Calu3 (cell line): ENCODE measurements around the gene KIF1C. TPM values are rescaled to one million over a fixed set of nuclear protein-coding genes. Genes with fewer than 3 reads are reported as not detected.

Experiments
- BruUV-seq: library from RNA; stranded (reverse); fragments of 400-500 nt; replicated peaks from 2 replicates; lab custom pipeline; 2021; lab: Mats Ljungman, UMichigan
- CTCF ChIA-PET: fragments of 300-600 bp; sonication (Branson Sonifier 250); formaldehyde crosslinking; loops from one replicate; lab custom pipeline; 2022; ENCODE audit warnings: antibody characterized with exemption; lab: Charles Lee
- DNase-seq: peaks from one replicate; pipeline ENCODE4 v3.0.0; 2022
- H3K27ac Mint-ChIP-seq: one replicate; pipeline ENCODE4 v1.8.0; 2022; ENCODE audit warnings: mixed read lengths; ENCODE audit not compliant: unreplicated experiment
- H3K27me3 Mint-ChIP-seq: one replicate; pipeline ENCODE4 v1.8.0; 2022; ENCODE audit warnings: mixed read lengths; ENCODE audit not compliant: unreplicated experiment
- H3K36me3 Mint-ChIP-seq: one replicate; pipeline ENCODE4 v1.8.0; 2022; ENCODE audit warnings: mild to moderate bottlenecking, moderate library complexity, mixed read lengths; ENCODE audit not compliant: insufficient read depth, unreplicated experiment
- H3K4me1 Mint-ChIP-seq: one replicate; pipeline ENCODE4 v1.8.0; 2022; ENCODE audit warnings: mild to moderate bottlenecking, low read depth, mixed read lengths; ENCODE audit not compliant: unreplicated experiment
- H3K4me3 Mint-ChIP-seq: one replicate; pipeline ENCODE4 v1.8.0; 2022; ENCODE audit warnings: mild to moderate bottlenecking, low read depth, moderate library complexity, mixed read lengths; ENCODE audit not compliant: unreplicated experiment
- H3K9me3 Mint-ChIP-seq: one replicate; pipeline ENCODE4 v1.8.0; 2022; ENCODE audit warnings: low read depth, mixed read lengths; ENCODE audit not compliant: unreplicated experiment
- intact Hi-C: fragments of 100-400 bp; cut with micrococcal nuclease; formaldehyde crosslinking; loops from one replicate; pipeline ENCODE4 v1.10.0; 2022; ENCODE audit not compliant: unreplicated experiment
- total RNA-seq: library from RNA; stranded (reverse); gene quantifications from 2 replicates; pipeline ENCODE4 v1.2.3, GENCODE V29; 2022
- TF ChIP-seq, protein P1 (sequence below): fragments of 200-600 bp; IDR thresholded peaks from one replicate; pipeline ENCODE4 v1.8.0; 2022; ENCODE audit warnings: antibody characterized with exemption; ENCODE audit not compliant: unreplicated experiment

Gene KIF1C
- total RNA-seq, 1 experiment from 2014 or later, result 65.9 TPM

DNA sequence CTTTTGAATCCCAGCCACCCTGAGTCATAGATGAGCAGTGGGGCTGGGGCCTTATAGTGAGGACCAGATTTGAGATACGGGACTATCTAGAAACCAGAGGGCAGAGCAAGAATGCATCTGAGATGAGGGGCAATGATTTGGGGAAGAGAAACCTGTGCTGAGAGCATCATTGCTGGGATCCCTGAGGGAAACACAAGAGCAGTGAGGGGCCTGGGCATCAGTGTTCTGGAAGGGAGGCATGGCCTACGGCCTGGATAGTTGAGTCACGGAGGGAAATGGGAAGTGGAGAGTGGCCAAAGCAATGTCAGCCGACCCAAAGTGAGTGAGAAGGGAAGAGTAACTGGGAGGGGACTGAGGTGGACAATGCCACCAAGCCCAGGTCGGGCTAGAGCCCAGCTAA, 15.4 kb upstream of the KIF1C start:
- Mint-ChIP-seq H3K9me3 (no peaks in the 10 kb centered on the region), H3K27ac (peak overlapping the region; percentile 7), H3K4me1 (peaks cover 10% of the 10 kb centered on the region), H3K4me3 (no peak overlapping the region), H3K36me3 (peaks cover 20% of the 10 kb centered on the region), H3K27me3 (no peaks in the 10 kb centered on the region)
- CTCF ChIA-PET, result no interaction called here
- intact Hi-C loops, result loop anchor here (10.0 kb wide), 1 partner anchor 68 kb away; no protein-coding TSS in a partner anchor
- no TSS peak for BruUV-seq
- DNase-seq, result no peak
- TF ChIP-seq, protein P1, sequence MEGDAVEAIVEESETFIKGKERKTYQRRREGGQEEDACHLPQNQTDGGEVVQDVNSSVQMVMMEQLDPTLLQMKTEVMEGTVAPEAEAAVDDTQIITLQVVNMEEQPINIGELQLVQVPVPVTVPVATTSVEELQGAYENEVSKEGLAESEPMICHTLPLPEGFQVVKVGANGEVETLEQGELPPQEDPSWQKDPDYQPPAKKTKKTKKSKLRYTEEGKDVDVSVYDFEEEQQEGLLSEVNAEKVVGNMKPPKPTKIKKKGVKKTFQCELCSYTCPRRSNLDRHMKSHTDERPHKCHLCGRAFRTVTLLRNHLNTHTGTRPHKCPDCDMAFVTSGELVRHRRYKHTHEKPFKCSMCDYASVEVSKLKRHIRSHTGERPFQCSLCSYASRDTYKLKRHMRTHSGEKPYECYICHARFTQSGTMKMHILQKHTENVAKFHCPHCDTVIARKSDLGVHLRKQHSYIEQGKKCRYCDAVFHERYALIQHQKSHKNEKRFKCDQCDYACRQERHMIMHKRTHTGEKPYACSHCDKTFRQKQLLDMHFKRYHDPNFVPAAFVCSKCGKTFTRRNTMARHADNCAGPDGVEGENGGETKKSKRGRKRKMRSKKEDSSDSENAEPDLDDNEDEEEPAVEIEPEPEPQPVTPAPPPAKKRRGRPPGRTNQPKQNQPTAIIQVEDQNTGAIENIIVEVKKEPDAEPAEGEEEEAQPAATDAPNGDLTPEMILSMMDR, result no peak

DNA sequence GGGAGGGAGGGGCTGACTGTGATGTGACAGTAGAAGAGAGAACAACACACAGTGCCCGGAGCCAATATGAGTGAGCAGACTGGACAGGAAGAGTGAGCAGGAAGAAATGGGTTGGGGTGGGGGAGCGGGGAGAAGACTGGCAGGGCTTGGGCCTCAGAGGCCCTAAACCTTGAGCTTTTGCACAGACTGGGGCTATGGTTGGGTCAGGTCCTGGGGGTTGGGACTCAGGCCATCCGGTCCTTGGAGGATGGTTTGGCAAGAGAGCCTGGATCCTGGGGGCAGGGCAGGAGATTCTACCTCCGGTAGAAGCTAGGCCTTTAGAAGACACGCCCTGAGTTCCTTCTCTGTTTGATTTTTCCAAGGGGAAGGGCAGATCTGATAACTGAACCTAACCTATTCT, 11.3 kb upstream of the KIF1C start:
- no peaks in the 10 kb centered on the region for H3K9me3 Mint-ChIP-seq
- intact Hi-C loops, result loop anchor here (10.0 kb wide), 1 partner anchor 72 kb away; no protein-coding TSS in a partner anchor
- no peak for DNase-seq
- H3K36me3 Mint-ChIP-seq, result peaks cover 34% of the 10 kb centered on the region
- BruUV-seq, result TSS peak; percentile 36
- peak overlapping the region; percentile 92 for H3K4me3 Mint-ChIP-seq
- TF ChIP-seq, protein P1, result no peak
- CTCF ChIA-PET, result interaction anchor here (2.3 to 2.4 kb wide), 2 partner anchors 19 to 77 kb away, joined by 8 read pairs; partner anchors contain the start of gene SPAG7
- H3K4me1 Mint-ChIP-seq, result peaks cover 32% of the 10 kb centered on the region
- peak overlapping the region; percentile 50 for H3K27ac Mint-ChIP-seq
- H3K27me3 Mint-ChIP-seq, result no peaks in the 10 kb centered on the region

DNA sequence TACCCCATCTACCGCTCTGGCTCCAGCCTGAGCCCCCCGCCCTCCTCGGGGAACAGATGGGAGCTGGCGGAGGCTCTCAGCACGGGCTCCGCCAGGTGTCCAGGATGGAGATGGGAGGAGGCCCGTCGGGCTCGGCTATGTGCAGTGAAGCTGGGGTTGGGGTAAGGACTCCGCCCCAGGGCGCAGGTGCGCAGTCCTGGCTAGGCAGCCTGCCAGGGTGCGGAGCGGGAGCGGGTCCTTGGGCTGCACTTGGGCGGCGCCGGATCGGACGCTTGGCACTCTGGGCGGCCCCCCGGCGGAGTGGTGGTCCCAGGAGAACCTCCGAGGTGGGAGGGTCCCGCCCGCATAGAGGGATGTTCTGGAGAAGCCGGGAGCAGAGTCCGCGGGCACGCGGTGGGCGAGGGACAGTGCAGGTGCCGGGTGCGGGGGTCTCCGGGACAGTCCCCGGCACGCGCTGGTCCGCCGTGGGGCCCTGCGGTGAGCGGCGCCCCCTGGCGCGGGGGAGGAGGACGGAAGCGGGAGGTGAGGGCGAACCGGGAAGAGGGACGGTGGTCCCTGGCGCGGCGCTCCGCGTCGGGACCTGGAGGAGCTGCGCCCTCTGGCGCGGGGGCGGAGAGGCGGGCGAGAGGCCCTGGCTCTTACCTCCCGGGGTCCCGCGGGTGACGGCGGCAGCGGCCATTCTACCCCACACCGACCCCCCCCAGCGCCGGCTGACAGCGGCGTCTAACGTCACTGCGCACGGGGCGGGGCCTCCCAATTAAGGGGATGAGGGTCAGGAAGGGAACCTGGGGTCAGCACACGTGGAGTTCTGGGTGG, 10.6 kb upstream of the KIF1C start, which contains the start of gene CAMTA2:
Gene CAMTA2, minus strand, starts transcription at position 725 of the 816 bp plus-strand sequence. CDS start 1,453 bp downstream, outside the sequence.
- H3K27ac Mint-ChIP-seq, result peak within 1 kb of the TSS; percentile 50
- H3K27me3 Mint-ChIP-seq, result no peaks in the 10 kb centered on the region
- H3K4me3 Mint-ChIP-seq, result peak within 1 kb of the TSS; percentile 92
- TF ChIP-seq, protein P1, result peak; percentile 64
- H3K36me3 Mint-ChIP-seq, result peaks cover 32% of the 10 kb centered on the region
- intact Hi-C loops, result loop anchor here (10.0 kb wide), 1 partner anchor 72 kb away; no protein-coding TSS in a partner anchor
- H3K9me3 Mint-ChIP-seq, result no peaks in the 10 kb centered on the region
- peak; percentile 82 for DNase-seq
- peaks cover 32% of the 10 kb centered on the region for H3K4me1 Mint-ChIP-seq
- CTCF ChIA-PET, result interaction anchor here (1.4 to 2.4 kb wide), 3 partner anchors 16 to 78 kb away, joined by 3 to 8 read pairs (median 8); partner anchors contain the start of gene SPAG7
- no TSS peak for BruUV-seq

DNA sequence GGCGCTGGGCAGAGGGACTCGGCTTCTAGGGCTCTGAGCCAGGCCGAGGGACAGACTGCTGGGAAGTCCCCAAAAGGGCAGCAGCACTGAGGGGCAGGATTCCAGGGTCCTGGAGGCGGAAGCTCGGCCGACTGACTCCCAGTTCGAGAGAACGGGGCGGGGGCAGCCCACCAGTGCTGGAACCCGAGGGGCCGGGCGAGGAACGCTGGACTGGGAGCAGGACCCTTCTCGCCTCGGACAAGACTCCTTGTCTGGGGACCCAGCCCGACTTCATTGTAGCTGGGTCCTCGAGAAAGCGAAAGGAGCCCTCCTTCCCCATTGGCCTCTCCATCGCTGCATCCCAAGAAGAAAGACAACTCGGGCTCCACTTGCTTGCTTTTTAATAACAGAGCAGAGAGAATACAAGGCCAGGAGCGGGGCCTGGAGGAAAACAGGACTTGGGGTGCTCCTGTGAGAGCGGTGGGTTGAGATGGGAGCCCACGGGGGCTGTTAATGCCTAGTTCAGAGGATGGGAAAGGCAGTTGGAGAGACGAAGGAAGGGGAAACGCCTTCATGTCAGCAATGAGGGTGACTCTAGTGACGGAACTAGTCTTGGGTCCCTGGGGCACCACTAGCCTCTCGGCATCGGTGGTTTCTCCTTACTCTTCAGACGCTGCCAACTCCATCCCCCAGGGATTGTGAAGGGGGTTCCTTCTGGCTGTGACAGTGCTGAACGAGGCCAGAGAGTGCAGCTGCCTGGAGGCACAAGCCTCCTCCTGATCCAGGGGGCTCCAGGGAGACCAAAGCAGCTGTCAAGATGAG, 9.8 kb upstream of the KIF1C start:
- Mint-ChIP-seq H3K4me3 (peak overlapping the region; percentile 92), H3K9me3 (no peaks in the 10 kb centered on the region), H3K27ac (peak overlapping the region; percentile 50), H3K36me3 (peaks cover 28% of the 10 kb centered on the region), H3K27me3 (no peaks in the 10 kb centered on the region), H3K4me1 (peaks cover 32% of the 10 kb centered on the region)
- no peak for DNase-seq
- TF ChIP-seq, protein P1, result no peak
- CTCF ChIA-PET, result interaction anchor here (1.4 to 2.4 kb wide), 3 partner anchors 17 to 79 kb away, joined by 3 to 8 read pairs (median 8); partner anchors contain the start of gene SPAG7
- TSS peak; percentile 35 for BruUV-seq
- intact Hi-C loops, result loop anchor here (10.0 kb wide), 1 partner anchor 73 kb away; no protein-coding TSS in a partner anchor
